GM19099 (cell line): Measurements from ENCODE around the gene TMC5.

Experiments
- POLR2A ChIP-seq: IDR thresholded peaks from 3 replicates; pipeline ENCODE4 v1.6.1; 2011; ENCODE audit warnings: low read depth; ENCODE audit not compliant: insufficient read length; ENCODE audit errors: extremely low read depth

The TMC5 gene

GRCh38 chr16:19438739-19439138 is 21.1 kb downstream of the TMC5 start:
- TF ChIP-seq POLR2A: no peak

GRCh38 chr16:19439483-19439882 is 21.8 kb downstream of the TMC5 start:
- TF ChIP-seq POLR2A: no peak

GRCh38 chr16:19443659-19444058 is 26.0 kb downstream of the TMC5 start:
- TF ChIP-seq POLR2A: no peak

- TF ChIP-seq POLR2A: no peak
Observed at GRCh38 chr16:19446300-19446846, 28.7 kb downstream of the TMC5 start.

- no peak for TF ChIP-seq POLR2A
Observed at GRCh38 chr16:19446886-19447285, 29.2 kb downstream of the TMC5 start.

GRCh38 chr16:19450186-19450585 is 32.5 kb downstream of the TMC5 start:
- no peak for TF ChIP-seq POLR2A

- no peak for TF ChIP-seq POLR2A
Observed at GRCh38 chr16:19458722-19459379, 41.2 kb downstream of the TMC5 start.

GRCh38 chr16:19460397-19460796 is 42.7 kb downstream of the TMC5 start:
- no peak for TF ChIP-seq POLR2A

GRCh38 chr16:19463468-19464315 is 46.0 kb downstream of the TMC5 start:
- TF ChIP-seq POLR2A: no peak

GRCh38 chr16:19468300-19468699 is 50.6 kb downstream of the TMC5 start:
- TF ChIP-seq POLR2A: no peak

- TF ChIP-seq POLR2A: no peak
Observed at GRCh38 chr16:19472482-19472881, 54.8 kb downstream of the TMC5 start.

- TF ChIP-seq POLR2A: no peak
Observed at GRCh38 chr16:19474617-19475016, 56.9 kb downstream of the TMC5 start.

GRCh38 chr16:19478505-19478904 is 60.8 kb downstream of the TMC5 start:
- no peak for TF ChIP-seq POLR2A

- TF ChIP-seq POLR2A: no peak
Observed at GRCh38 chr16:19479302-19479721, 61.6 kb downstream of the TMC5 start.

GRCh38 chr16:19481296-19481695 is 63.6 kb downstream of the TMC5 start:
- no peak for TF ChIP-seq POLR2A

GRCh38 chr16:19481769-19482168 is 64.1 kb downstream of the TMC5 start:
- TF ChIP-seq POLR2A: no peak
